Neural progenitor cell (in vitro differentiated cells): ENCODE measurements around the gene HMGCS1. TPM values are rescaled to one million over a fixed set of nuclear protein-coding genes. Genes with fewer than 3 reads are reported as not detected.

ENCODE experiments used
- DNase-seq: peaks from one replicate; pipeline ENCODE4 v3.0.0-alpha.2; 2016; ENCODE audit warnings: low spot score
- H2AFZ ChIP-seq: fragments of 200-600 bp; sonication (generic); replicated peaks from 2 replicates; pipeline ENCODE4 v1.6.1; 2016; ENCODE audit warnings: antibody characterized with exemption
- H3F3A ChIP-seq: fragments of 200-600 bp; sonication (generic); 2 replicates; pipeline ENCODE4 v1.6.1; 2016; ENCODE audit warnings: antibody characterized with exemption, low read depth
- H3K27ac ChIP-seq: fragments of 200-600 bp; sonication (generic); 2 replicates; pipeline ENCODE4 v1.5.1; 2016; ENCODE audit warnings: mild to moderate bottlenecking
- H3K27me3 ChIP-seq: fragments of 200-600 bp; sonication (generic); 2 replicates; pipeline ENCODE4 v1.6.1; 2016; ENCODE audit warnings: mild to moderate bottlenecking, moderate library complexity
- H3K36me3 ChIP-seq: fragments of 200-600 bp; sonication (generic); 2 replicates; pipeline ENCODE4 v1.5.1; 2016
- H3K4me1 ChIP-seq: fragments of 200-600 bp; sonication (generic); 2 replicates; pipeline ENCODE4 v1.6.1; 2016; ENCODE audit warnings: mixed run types
- H3K4me2 ChIP-seq: fragments of 200-600 bp; sonication (generic); 2 replicates; pipeline ENCODE4 v1.6.1; 2016
- H3K4me3 ChIP-seq: fragments of 200-600 bp; sonication (generic); 2 replicates; pipeline ENCODE4 v1.5.1; 2016
- H3K79me2 ChIP-seq: fragments of 200-600 bp; sonication (generic); 2 replicates; pipeline ENCODE4 v1.6.1; 2016; ENCODE audit warnings: low read depth
- H3K9ac ChIP-seq: fragments of 200-600 bp; sonication (generic); 2 replicates; pipeline ENCODE4 v1.6.1; 2016
- H3K9me3 ChIP-seq: fragments of 200-600 bp; sonication (generic); 2 replicates; pipeline ENCODE4 v1.5.1; 2016; ENCODE audit warnings: low read depth
- H4K20me1 ChIP-seq: fragments of 200-600 bp; sonication (generic); 2 replicates; pipeline ENCODE4 v1.6.1; 2016; ENCODE audit warnings: low read depth
- H3K27ac Mint-ChIP-seq: 3 replicates; pipeline ENCODE4 v1.8.0; 2021; ENCODE audit warnings: mixed read lengths
- H3K27me3 Mint-ChIP-seq: 2 replicates; pipeline ENCODE4 v1.8.0; 2022; ENCODE audit warnings: low read depth, mild to moderate bottlenecking, inconsistent platforms, moderate library complexity, mixed read lengths; ENCODE audit not compliant: insufficient read depth
- H3K36me3 Mint-ChIP-seq: 3 replicates; pipeline ENCODE4 v1.8.0; 2021; ENCODE audit warnings: mixed read lengths
- H3K4me1 Mint-ChIP-seq: 3 replicates; pipeline ENCODE4 v1.8.0; 2021; ENCODE audit warnings: mixed read lengths
- H3K4me3 Mint-ChIP-seq: 3 replicates; pipeline ENCODE4 v1.8.0; 2021; ENCODE audit warnings: mild to moderate bottlenecking, moderate library complexity, mixed read lengths
- H3K9me3 Mint-ChIP-seq: 3 replicates; pipeline ENCODE4 v1.8.0; 2020; ENCODE audit warnings: mixed read lengths
- EZH2 ChIP-seq: fragments of 200-600 bp; sonication (generic); IDR thresholded peaks from 2 replicates; pipeline ENCODE4 v1.6.1; 2017; ENCODE audit warnings: antibody characterized with exemption, mild to moderate bottlenecking, moderate library complexity
- EZH2phosphoT487 ChIP-seq: fragments of 200-600 bp; sonication (generic); IDR thresholded peaks from 2 replicates; pipeline ENCODE4 v1.6.1; 2017; ENCODE audit warnings: antibody characterized with exemption
- total RNA-seq: library from RNA; depleted of rRNA; stranded (reverse); fragments of >200 nt; gene quantifications from 2 replicates; pipeline ENCODE4 v1.2.3, GENCODE V29; 2015; ENCODE audit warnings: low replicate concordance
- TF ChIP-seq, protein P1 (sequence below): fragments of 200-600 bp; sonication (generic); IDR thresholded peaks from 2 replicates; pipeline ENCODE4 v1.5.1; 2017; ENCODE audit warnings: antibody characterized with exemption, mild to moderate bottlenecking

HMGCS1 gene
- total RNA-seq, 1 donor from 2014 or later: 274 TPM

DNA sequence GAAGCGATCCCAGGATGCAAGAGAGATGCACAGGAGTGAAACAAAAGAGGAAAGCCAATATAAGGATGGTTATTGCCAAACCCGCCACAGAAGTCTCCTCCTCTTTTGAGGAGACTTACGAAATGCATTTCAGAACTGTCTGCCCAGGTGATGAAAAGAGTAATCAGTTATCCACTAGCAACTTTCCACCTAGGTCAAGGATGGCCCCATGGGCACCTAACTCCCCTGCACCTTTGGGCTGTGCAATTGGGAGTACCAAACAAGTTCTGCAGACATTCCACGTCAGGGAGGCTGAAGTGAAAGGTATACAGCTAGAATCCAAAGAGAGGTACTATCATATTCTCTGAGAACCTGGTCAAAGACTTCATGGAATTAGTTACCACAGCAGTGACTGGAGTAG is 25.7 kb downstream of the HMGCS1 start:
- H3F3A ChIP-seq: peaks cover 67% of the 10 kb centered on the region
- no peaks in the 10 kb centered on the region for H3K4me1 Mint-ChIP-seq
- no peak overlapping the region for H3K4me3 Mint-ChIP-seq
- no peak for DNase-seq
- H3K36me3 ChIP-seq: peaks cover 24% of the 10 kb centered on the region
- no peak overlapping the region for H2AFZ ChIP-seq
- H3K4me3 ChIP-seq: no peak overlapping the region
- H3K27ac ChIP-seq: no peak overlapping the region
- H3K9me3 ChIP-seq: no peaks in the 10 kb centered on the region
- H3K27ac Mint-ChIP-seq: no peak overlapping the region
- H3K9ac ChIP-seq: no peak overlapping the region
- no peak for TF ChIP-seq EZH2
- no peak for TF ChIP-seq EZH2phosphoT487
- TF ChIP-seq, protein P1, sequence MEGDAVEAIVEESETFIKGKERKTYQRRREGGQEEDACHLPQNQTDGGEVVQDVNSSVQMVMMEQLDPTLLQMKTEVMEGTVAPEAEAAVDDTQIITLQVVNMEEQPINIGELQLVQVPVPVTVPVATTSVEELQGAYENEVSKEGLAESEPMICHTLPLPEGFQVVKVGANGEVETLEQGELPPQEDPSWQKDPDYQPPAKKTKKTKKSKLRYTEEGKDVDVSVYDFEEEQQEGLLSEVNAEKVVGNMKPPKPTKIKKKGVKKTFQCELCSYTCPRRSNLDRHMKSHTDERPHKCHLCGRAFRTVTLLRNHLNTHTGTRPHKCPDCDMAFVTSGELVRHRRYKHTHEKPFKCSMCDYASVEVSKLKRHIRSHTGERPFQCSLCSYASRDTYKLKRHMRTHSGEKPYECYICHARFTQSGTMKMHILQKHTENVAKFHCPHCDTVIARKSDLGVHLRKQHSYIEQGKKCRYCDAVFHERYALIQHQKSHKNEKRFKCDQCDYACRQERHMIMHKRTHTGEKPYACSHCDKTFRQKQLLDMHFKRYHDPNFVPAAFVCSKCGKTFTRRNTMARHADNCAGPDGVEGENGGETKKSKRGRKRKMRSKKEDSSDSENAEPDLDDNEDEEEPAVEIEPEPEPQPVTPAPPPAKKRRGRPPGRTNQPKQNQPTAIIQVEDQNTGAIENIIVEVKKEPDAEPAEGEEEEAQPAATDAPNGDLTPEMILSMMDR: no peak
- no peaks in the 10 kb centered on the region for H3K9me3 Mint-ChIP-seq
- H4K20me1 ChIP-seq: peaks cover 30% of the 10 kb centered on the region
- H3K36me3 Mint-ChIP-seq: peaks cover 50% of the 10 kb centered on the region
- H3K4me1 ChIP-seq: no peaks in the 10 kb centered on the region
- H3K79me2 ChIP-seq: peaks cover 6% of the 10 kb centered on the region
- no peak overlapping the region for H3K4me2 ChIP-seq
- H3K27me3 Mint-ChIP-seq: peaks cover 10% of the 10 kb centered on the region
- H3K27me3 ChIP-seq: no peaks in the 10 kb centered on the region

DNA sequence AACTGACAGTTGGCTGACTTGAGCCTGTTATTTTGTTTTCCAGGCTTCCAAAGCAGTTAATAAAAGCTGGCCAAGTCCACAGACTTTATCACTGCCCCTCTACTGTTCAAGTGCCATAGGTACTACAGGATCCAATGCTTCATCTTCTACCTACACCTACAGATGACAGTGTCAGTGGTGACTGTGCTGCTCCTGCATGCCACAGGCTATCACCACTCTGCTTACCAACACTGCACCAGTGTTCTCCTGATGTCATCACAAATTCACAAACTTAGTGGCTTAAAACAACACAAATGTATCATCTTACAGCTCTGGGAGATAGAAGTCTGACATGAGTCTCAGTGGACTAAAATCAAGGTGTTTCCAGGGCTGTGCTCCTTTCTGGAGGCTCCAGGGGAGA is 26.6 kb downstream of the HMGCS1 start:
- Histone ChIP-seq H3K79me2 (peaks cover 4% of the 10 kb centered on the region), H2AFZ (no peak overlapping the region), H3K4me3 (no peak overlapping the region), H3K9me3 (no peaks in the 10 kb centered on the region), H4K20me1 (peaks cover 28% of the 10 kb centered on the region), H3K27me3 (no peaks in the 10 kb centered on the region), H3K27ac (peak overlapping the region; percentile 58), H3F3A (peaks cover 61% of the 10 kb centered on the region), H3K9ac (no peak overlapping the region), H3K4me1 (no peaks in the 10 kb centered on the region), H3K4me2 (no peak overlapping the region), H3K36me3 (peaks cover 18% of the 10 kb centered on the region)
- H3K4me3 Mint-ChIP-seq: no peak overlapping the region
- no peaks in the 10 kb centered on the region for H3K9me3 Mint-ChIP-seq
- no peak for DNase-seq
- H3K4me1 Mint-ChIP-seq: no peaks in the 10 kb centered on the region
- peaks cover 10% of the 10 kb centered on the region for H3K27me3 Mint-ChIP-seq
- H3K27ac Mint-ChIP-seq: peak overlapping the region; percentile 72
- H3K36me3 Mint-ChIP-seq: peaks cover 46% of the 10 kb centered on the region
- no peak for TF ChIP-seq EZH2phosphoT487
- TF ChIP-seq EZH2: no peak
- TF ChIP-seq, protein P1: no peak

- TF ChIP-seq, protein P1: no peak
- TF ChIP-seq EZH2phosphoT487 (no peak), EZH2 (no peak)
- no peak for DNase-seq
- Histone ChIP-seq H3K27me3 (no peaks in the 10 kb centered on the region), H4K20me1 (peaks cover 3% of the 10 kb centered on the region), H3K9ac (no peak overlapping the region), H2AFZ (no peak overlapping the region), H3K4me3 (no peak overlapping the region), H3K4me2 (no peak overlapping the region), H3F3A (peaks cover 16% of the 10 kb centered on the region), H3K9me3 (no peaks in the 10 kb centered on the region), H3K36me3 (no peaks in the 10 kb centered on the region), H3K4me1 (no peaks in the 10 kb centered on the region), H3K27ac (no peak overlapping the region), H3K79me2 (no peaks in the 10 kb centered on the region)
- Mint-ChIP-seq H3K4me3 (no peak overlapping the region), H3K36me3 (peaks cover 12% of the 10 kb centered on the region), H3K27me3 (peaks cover 17% of the 10 kb centered on the region), H3K4me1 (no peaks in the 10 kb centered on the region), H3K27ac (no peak overlapping the region), H3K9me3 (peaks cover 3% of the 10 kb centered on the region)
Measured at GRCh38 chr5:43281840-43282658, 31.2 kb downstream of the HMGCS1 start.
